ENCODE results near the gene CNN1. TPM values are rescaled to one million over a fixed set of nuclear protein-coding genes. Genes with fewer than 3 reads are reported as not detected.

CNN1 gene
- total and polyA plus RNA-seq, 2 of the 8 experiments (the other 6 are each of a cell fraction or from before 2014, with no cell fraction given), result 29.8 to 50.8 TPM

- TF ChIP-seq JUN (IDR thresholded peaks at IDR 0.05; ENCODE audit: low read depth, low read length), result no peak
- no peak for TF ChIP-seq CREB1 (IDR thresholded peaks at IDR 0.05)
- no peak for TF ChIP-seq E2F6 (IDR thresholded peaks at IDR 0.05)
- no peak for TF ChIP-seq POLR2A (IDR thresholded peaks at IDR 0.05; ENCODE audit: control extremely low read depth in 1 of 2, low read depth in 2 of 2, low read length in 2 of 2)
- no peak for TF ChIP-seq BCL11A (IDR thresholded peaks at IDR 0.05; ENCODE audit: low read depth in 2 of 2, low read length in 2 of 2)
Measured at GRCh38 chr19:11551603-11552235, 13.1 kb downstream of the CNN1 start (continued).
